GM12878 (cell line): ENCODE results near the gene USP34. TPM values are rescaled to one million over a fixed set of nuclear protein-coding genes. Genes with fewer than 3 reads are reported as not detected.

Source experiments
- ATAC-seq: fragments of 200-7000 bp; cut with Tn5 transposase; 3 replicates; pipeline ENCODE4 v1.9.1; 2020; ENCODE audit warnings: mild to moderate bottlenecking, moderate library complexity
- BruUV-seq: library from RNA; stranded (reverse); fragments of 400-500 nt; replicated peaks from 2 replicates; lab custom pipeline; 2021; lab: Mats Ljungman, UMichigan
- CTCF ChIA-PET: fragments of 300-600 bp; sonication (Branson Sonifier 250); formaldehyde crosslinking; extraction: SDS; loops from one replicate; lab custom pipeline; 2021; ENCODE audit warnings: inconsistent platforms; lab: Yijun Ruan, JAX
- POLR2A ChIA-PET: fragments of 350-600 bp; formaldehyde crosslinking; extraction: SDS; loops from one replicate; lab custom pipeline; 2021; ENCODE audit warnings: inconsistent platforms; lab: Charles Lee
- RAD21 ChIA-PET: fragments of 300-600 bp; sonication (Branson Sonifier 250); formaldehyde crosslinking; loops from one replicate; lab custom pipeline; 2023; ENCODE audit warnings: antibody characterized with exemption; ENCODE audit not compliant: unreplicated experiment; lab: Charles Lee
- SMC1A ChIA-PET: fragments of 300-600 bp; sonication (Branson Sonifier 250); formaldehyde crosslinking; loops from one replicate; lab custom pipeline; 2023; ENCODE audit not compliant: unreplicated experiment, uncharacterized antibody; lab: Charles Lee
- DNase-seq: peaks from one replicate; pipeline ENCODE4 v3.0.0-alpha.2; 2011; ENCODE audit warnings: low read depth, low spot score
- FAIRE-seq: peaks from 3 replicates; lab custom pipeline; 2011; peaks lifted over from hg19 to GRCh38; lab: Jason Lieb, UNC
- H2AFZ ChIP-seq: 2 replicates; pipeline ENCODE4 v1.6.0; 2011; ENCODE audit warnings: low read depth, low read length, control low read depth; ENCODE audit not compliant: control insufficient read depth
- H3K27ac ChIP-seq: 2 replicates; pipeline ENCODE4 v1.5.1; 2011; ENCODE audit warnings: control low read depth; ENCODE audit not compliant: control insufficient read depth, insufficient read depth
- H3K27me3 ChIP-seq, 2 experiments: replicated peaks in 1 of 2; 2 replicates each; pipeline versions ENCODE4 v1.6.0 to v1.6.1; 2011; ENCODE audit warnings: low read length in 1 of 2; ENCODE audit not compliant: control insufficient read depth in 2 of 2, insufficient read depth in 2 of 2
- H3K36me3 ChIP-seq, 2 experiments: 2 replicates each; pipeline ENCODE4 v1.5.1; 2011; ENCODE audit warnings: low read length in 1 of 2; ENCODE audit not compliant: control insufficient read depth in 2 of 2, insufficient read depth in 2 of 2
- H3K4me1 ChIP-seq: 2 replicates; pipeline ENCODE4 v1.6.1; 2011; ENCODE audit warnings: mild to moderate bottlenecking, low read length, moderate library complexity, mixed read lengths; ENCODE audit not compliant: control insufficient read depth, insufficient read depth
- H3K4me2 ChIP-seq: 2 replicates; pipeline ENCODE4 v1.6.0; 2011; ENCODE audit warnings: control low read depth; ENCODE audit not compliant: control insufficient read depth, insufficient read depth
- H3K4me3 ChIP-seq: fragments of 200-600 bp; sonication (generic); 2 replicates; pipeline ENCODE4 v1.5.1; 2016
- H3K79me2 ChIP-seq: 2 replicates; pipeline ENCODE4 v1.6.0; 2011; ENCODE audit warnings: low read length; ENCODE audit not compliant: control insufficient read depth, insufficient read depth
- H3K9ac ChIP-seq: 2 replicates; pipeline ENCODE4 v1.8.0; 2011; ENCODE audit warnings: low read length, control low read depth, mixed read lengths; ENCODE audit not compliant: control insufficient read depth, insufficient read depth
- H3K9me3 ChIP-seq: replicated peaks from 3 replicates; pipeline ENCODE4 v1.5.1; 2011; ENCODE audit warnings: mild to moderate bottlenecking, low read length; ENCODE audit not compliant: control insufficient read depth, insufficient read depth
- H4K20me1 ChIP-seq: 2 replicates; pipeline ENCODE4 v1.6.0; 2011; ENCODE audit not compliant: control insufficient read depth, insufficient read depth
- CBX3 ChIP-seq: fragments of 200-600 bp; sonication (generic); IDR thresholded peaks from 2 replicates; pipeline ENCODE4 v1.6.1; 2016; ENCODE audit warnings: low read depth, borderline replicate concordance
- MEF2B ChIP-seq: fragments of 450-650 bp; IDR thresholded peaks from 2 replicates; pipeline ENCODE4 v1.6.1; 2018; ENCODE audit warnings: mild to moderate bottlenecking, moderate library complexity; ENCODE audit not compliant: partially characterized antibody, poor library complexity, severe bottlenecking
- MTA2 ChIP-seq: fragments of 450-650 bp; IDR thresholded peaks from 2 replicates; pipeline ENCODE4 v1.6.1; 2016; ENCODE audit warnings: low read depth, mild to moderate bottlenecking, moderate library complexity
- MXI1 ChIP-seq: fragments of 150-350 bp; IDR thresholded peaks from 2 replicates; pipeline ENCODE4 v1.6.1; 2011; ENCODE audit warnings: low read depth, mild to moderate bottlenecking, inconsistent platforms, low read length, improper control_type of control experiment
- NR2F1 ChIP-seq: fragments of 450-650 bp; conservative IDR thresholded peaks from 2 replicates; pipeline ENCODE4 v1.6.1; 2017; ENCODE audit warnings: mild to moderate bottlenecking
- SIX5 ChIP-seq: IDR thresholded peaks from 2 replicates; pipeline ENCODE4 v1.6.1; 2011; ENCODE audit warnings: mild to moderate bottlenecking, low read depth, low read length, moderate library complexity; ENCODE audit not compliant: severe bottlenecking
- SMAD5 ChIP-seq: IDR thresholded peaks from 2 replicates; pipeline ENCODE4 v1.6.1; 2016; ENCODE audit warnings: antibody characterized with exemption, low read depth
- STAT1 ChIP-seq: fragments of 450-650 bp; conservative IDR thresholded peaks from 2 replicates; pipeline ENCODE4 v1.6.1; 2014; ENCODE audit warnings: antibody characterized with exemption, mild to moderate bottlenecking
- SUZ12 ChIP-seq: fragments of 200-600 bp; sonication (generic); IDR thresholded peaks from one replicate; pipeline ENCODE4 v1.6.1; 2018; ENCODE audit warnings: antibody characterized with exemption, mild to moderate bottlenecking; ENCODE audit not compliant: unreplicated experiment
- TAF1 ChIP-seq: IDR thresholded peaks from 2 replicates; pipeline ENCODE4 v1.6.1; 2011; ENCODE audit warnings: mild to moderate bottlenecking, low read depth, low read length, borderline replicate concordance
- TBL1XR1 ChIP-seq: IDR thresholded peaks from 2 replicates; pipeline ENCODE4 v1.6.1; 2012; ENCODE audit warnings: low read depth, low read length, improper control_type of control experiment
- TCF12 ChIP-seq: IDR thresholded peaks from 2 replicates; pipeline ENCODE4 v1.6.1; 2011; ENCODE audit warnings: low read depth, mild to moderate bottlenecking, low read length
- YBX1 ChIP-seq: fragments of 450-650 bp; IDR thresholded peaks from 2 replicates; pipeline ENCODE4 v1.6.1; 2016; ENCODE audit warnings: antibody characterized with exemption
- YY1 ChIP-seq: IDR thresholded peaks from 2 replicates; pipeline ENCODE4 v1.6.1; 2011; ENCODE audit warnings: low read depth, mild to moderate bottlenecking, low read length
- ZBED1 ChIP-seq: IDR thresholded peaks from 2 replicates; pipeline ENCODE4 v1.6.1; 2016; ENCODE audit warnings: borderline replicate concordance
- ZNF207 ChIP-seq: fragments of 450-650 bp; IDR thresholded peaks from 2 replicates; pipeline ENCODE4 v1.6.1; 2014; ENCODE audit warnings: antibody characterized with exemption, mild to moderate bottlenecking, borderline replicate concordance
- ZNF384 ChIP-seq: IDR thresholded peaks from 2 replicates; pipeline ENCODE4 v1.6.1; 2012; ENCODE audit warnings: low read depth, mild to moderate bottlenecking, low read length, improper control_type of control experiment, borderline replicate concordance
- WGBS: methylation state at CpG from one replicate; pipeline ENCODE4 v1.1.6; 2016; ENCODE audit warnings: low lambda C conversion rate; ENCODE audit not compliant: insufficient replicate concordance, insufficient coverage; ENCODE audit errors: missing lambda C conversion rate; 5-methylcytosine and 5-hydroxymethylcytosine counted together
- in situ Hi-C: fragments of 300-500 bp; cut with MboI; formaldehyde crosslinking; loops from 9 replicates; pipeline ENCODE4 v1.14.3; 2018; ENCODE audit warnings: mixed read lengths
- intact Hi-C: fragments of 100-400 bp; cut with micrococcal nuclease; formaldehyde crosslinking; loops from one replicate; pipeline ENCODE4 v1.14.2; 2022; ENCODE audit not compliant: unreplicated experiment
- polyA plus RNA-seq, 11 experiments: library from polyadenylated mRNA; depleted of rRNA in 4 of 11; unstranded in 6 of 11; stranded (reverse) in 5 of 11; fragments of >200 nt; fragmentation: Nextera tagmentation in 4 of 11; fragmentation: Illumina TruSeq in 1 of 11; extraction: Ambion mirVana in 4 of 11; extraction: Trizol in 1 of 11; gene quantifications; 1 replicate in 1 of 11; 2 replicates in 10 of 11; pipeline versions ENCODE4 v1.2.1 to v1.2.3, GENCODE V29; 2011 to 2016; ENCODE audit warnings: inconsistent platforms in 2 of 11, missing spikeins in 2 of 11, low read depth in 1 of 11
- total RNA-seq, 4 experiments: library from RNA; depleted of rRNA in 3 of 4; stranded (reverse); fragments of >200 nt in 3 of 4; fragmentation: Illumina TruSeq in 1 of 4; extraction: Trizol in 1 of 4; gene quantifications; 2 replicates each; pipeline versions ENCODE4 v1.2.1 to v1.2.3, GENCODE V29; 2013 to 2021
- TF ChIP-seq, protein P1 (sequence below): IDR thresholded peaks from 2 replicates; pipeline ENCODE4 v1.6.1; 2011; ENCODE audit warnings: mild to moderate bottlenecking, low read depth, low read length, moderate library complexity; ENCODE audit not compliant: insufficient replicate concordance
- TF ChIP-seq, protein P2 (sequence below): fragments of 450-650 bp; IDR thresholded peaks from 2 replicates; pipeline ENCODE4 v1.6.1; 2017; ENCODE audit warnings: borderline replicate concordance

USP34 gene
- total and polyA plus RNA-seq, 10 of the 15 experiments (the other 5 are each of a cell fraction or from before 2014, with no cell fraction given): 26.2 to 106 (median 62.1) TPM

DNA sequence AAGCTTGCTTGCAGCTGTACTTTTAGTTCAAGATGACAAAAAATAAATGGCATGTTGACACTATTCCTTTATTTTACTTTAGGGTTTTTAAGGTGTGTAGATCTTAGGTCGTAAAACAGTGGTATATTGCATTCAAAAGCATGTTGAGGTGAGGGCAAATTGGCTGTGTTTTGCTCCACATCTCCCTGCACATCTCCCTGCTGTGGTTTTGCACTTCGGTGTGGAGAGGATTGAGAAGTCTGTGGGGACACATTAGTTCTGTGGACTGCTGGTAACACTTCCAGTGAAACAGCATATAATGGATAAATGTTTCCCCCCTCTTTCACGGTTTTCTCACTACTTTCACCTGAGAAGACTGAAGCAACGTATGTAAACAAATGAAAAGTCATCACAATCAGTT lies 283.8 kb downstream of the USP34 start:
- WGBS: 87% methylated on average over 4 of the region's 4 CpGs
- ATAC-seq: no peak
- CTCF ChIA-PET: no interaction called here

DNA sequence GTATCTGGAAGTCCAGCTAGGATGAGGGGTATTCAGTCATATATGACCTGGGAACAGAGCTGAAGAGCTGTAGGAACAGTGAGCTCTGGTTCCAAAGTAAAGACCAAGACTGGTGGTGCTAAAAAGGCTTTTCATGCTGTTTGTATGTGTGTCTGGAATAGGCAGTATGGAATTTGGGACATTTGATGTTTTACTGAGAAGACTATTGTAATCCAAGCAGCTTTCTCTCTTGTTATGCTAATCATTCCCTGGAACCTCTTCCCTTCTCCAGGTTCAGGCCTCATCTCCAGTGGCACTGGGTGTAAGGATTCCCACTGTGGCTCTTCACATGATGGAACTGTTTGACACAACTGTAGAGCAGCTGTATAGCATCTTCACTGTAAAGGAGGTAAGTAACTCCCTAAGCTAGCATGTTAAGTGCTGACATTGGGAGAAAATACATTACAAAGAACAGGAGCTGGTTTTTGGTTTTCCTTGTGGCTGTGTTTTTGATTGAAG lies 285.6 kb downstream of the USP34 start:
- in situ Hi-C loops (no loop called here), intact Hi-C loops (no loop called here)
- POLR2A ChIA-PET: interaction anchor here (0.6 kb wide), 1 partner anchor 783 kb away, joined by 6 read pairs; no protein-coding TSS in a partner anchor
- Histone ChIP-seq H3K27ac (no peak overlapping the region), H3K79me2 (peaks cover 25% of the 10 kb centered on the region), H3K9me3 (no peaks in the 10 kb centered on the region), H3K9ac (no peak overlapping the region), H3K4me2 (peak overlapping the region; percentile 2; the same call in 1 of the 2 replicates), H4K20me1 (no peaks in the 10 kb centered on the region), H3K4me1 (peaks cover 3% of the 10 kb centered on the region; the same call in 1 of the 2 replicates), H3K4me3 (no peak overlapping the region), H2AFZ (no peak overlapping the region), H3K36me3 (peaks cover 13 to 42% of the 10 kb centered on the region in 2 experiments), H3K27me3 (no peaks in the 10 kb centered on the region)
- SMC1A ChIA-PET: interaction anchor here (0.9 to 1.4 kb wide), 4 partner anchors 24 to 170 kb away, joined by 3 to 5 read pairs (median 4); no protein-coding TSS in a partner anchor
- no peak for DNase-seq
- RAD21 ChIA-PET: interaction anchor here (0.6 to 1.5 kb wide), 2 partner anchors 40 to 473 kb away, joined by 3 read pairs; no protein-coding TSS in a partner anchor
- CTCF ChIA-PET: interaction anchor here (0.7 to 0.8 kb wide), 2 partner anchors 186 to 241 kb away, joined by 3 to 4 read pairs; no protein-coding TSS in a partner anchor
- no peak for FAIRE-seq
- no TSS peak for BruUV-seq
- ATAC-seq: no peak
- TF ChIP-seq MEF2B: no peak
- TF ChIP-seq SMAD5: no peak
- TF ChIP-seq STAT1: no peak
- TF ChIP-seq, protein P1, sequence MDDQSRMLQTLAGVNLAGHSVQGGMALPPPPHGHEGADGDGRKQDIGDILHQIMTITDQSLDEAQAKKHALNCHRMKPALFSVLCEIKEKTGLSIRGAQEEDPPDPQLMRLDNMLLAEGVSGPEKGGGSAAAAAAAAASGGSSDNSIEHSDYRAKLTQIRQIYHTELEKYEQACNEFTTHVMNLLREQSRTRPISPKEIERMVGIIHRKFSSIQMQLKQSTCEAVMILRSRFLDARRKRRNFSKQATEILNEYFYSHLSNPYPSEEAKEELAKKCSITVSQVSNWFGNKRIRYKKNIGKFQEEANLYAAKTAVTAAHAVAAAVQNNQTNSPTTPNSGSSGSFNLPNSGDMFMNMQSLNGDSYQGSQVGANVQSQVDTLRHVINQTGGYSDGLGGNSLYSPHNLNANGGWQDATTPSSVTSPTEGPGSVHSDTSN: no peak
- TF ChIP-seq, protein P2, sequence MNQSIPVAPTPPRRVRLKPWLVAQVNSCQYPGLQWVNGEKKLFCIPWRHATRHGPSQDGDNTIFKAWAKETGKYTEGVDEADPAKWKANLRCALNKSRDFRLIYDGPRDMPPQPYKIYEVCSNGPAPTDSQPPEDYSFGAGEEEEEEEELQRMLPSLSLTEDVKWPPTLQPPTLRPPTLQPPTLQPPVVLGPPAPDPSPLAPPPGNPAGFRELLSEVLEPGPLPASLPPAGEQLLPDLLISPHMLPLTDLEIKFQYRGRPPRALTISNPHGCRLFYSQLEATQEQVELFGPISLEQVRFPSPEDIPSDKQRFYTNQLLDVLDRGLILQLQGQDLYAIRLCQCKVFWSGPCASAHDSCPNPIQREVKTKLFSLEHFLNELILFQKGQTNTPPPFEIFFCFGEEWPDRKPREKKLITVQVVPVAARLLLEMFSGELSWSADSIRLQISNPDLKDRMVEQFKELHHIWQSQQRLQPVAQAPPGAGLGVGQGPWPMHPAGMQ: no peak
- TF ChIP-seq NR2F1: no peak
- TF ChIP-seq TAF1: no peak
- TF ChIP-seq SIX5: no peak
- no peak for TF ChIP-seq SUZ12
- TF ChIP-seq CBX3: no peak
- TF ChIP-seq ZNF384: no peak
- no peak for TF ChIP-seq ZBED1
- TF ChIP-seq YBX1: no peak
- no peak for TF ChIP-seq MTA2

More for the DNA sequence above, 283.8 kb downstream of the USP34 start:
- Histone ChIP-seq H3K4me3 (no peak overlapping the region), H4K20me1 (no peaks in the 10 kb centered on the region), H3K4me2 (no peak overlapping the region), H2AFZ (no peak overlapping the region), H3K4me1 (no peaks in the 10 kb centered on the region), H3K27ac (no peak overlapping the region), H3K9me3 (no peaks in the 10 kb centered on the region), H3K36me3 (peaks cover 10 to 45% of the 10 kb centered on the region in 2 experiments), H3K27me3 (no peaks in the 10 kb centered on the region), H3K79me2 (peaks cover 10% of the 10 kb centered on the region), H3K9ac (no peak overlapping the region)
- POLR2A ChIA-PET: no interaction called here
- FAIRE-seq (no peak), DNase-seq (no peak)
- RAD21 ChIA-PET: no interaction called here
- intact Hi-C loops: no loop called here
- BruUV-seq: no TSS peak
- SMC1A ChIA-PET: no interaction called here
- in situ Hi-C loops: no loop called here
- no peak for TF ChIP-seq YY1
- no peak for TF ChIP-seq ZNF207
- TF ChIP-seq MXI1: no peak
- TF ChIP-seq TBL1XR1: no peak
- no peak for TF ChIP-seq TCF12
